Embryonic facial prominence (tissue), 1 donor: ENCODE results near the gene COPS9.

ENCODE experiments used
- DNase-seq: peaks from one replicate; pipeline ENCODE4 v3.0.0-alpha.2; 2016; ENCODE audit errors: extremely low spot score

COPS9 gene

DNA sequence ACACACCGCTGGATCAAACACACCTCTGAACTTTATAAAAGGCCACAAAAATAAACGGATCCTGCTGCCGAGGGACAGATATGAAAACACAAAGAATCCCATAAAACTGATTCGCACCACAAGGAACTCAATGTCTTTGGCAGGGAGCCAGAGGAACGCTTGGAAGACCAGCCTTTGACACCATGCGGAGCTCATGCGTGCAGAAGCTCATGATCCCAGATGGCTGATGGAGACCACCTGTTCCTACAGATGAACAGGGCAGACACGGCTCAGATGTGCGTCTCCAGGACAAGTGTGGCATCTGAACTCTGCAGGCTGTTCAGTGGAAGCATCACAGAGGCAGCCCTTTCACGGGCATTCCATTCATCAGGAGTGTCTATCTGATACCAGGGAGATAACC, 24.9 kb downstream of the COPS9 start:
- no peak for DNase-seq

GRCh38 chr2:240109386-240109785, 26.7 kb downstream of the COPS9 start:
- no peak for DNase-seq

- no peak for DNase-seq
Measured at GRCh38 chr2:240107477-240107796, 28.7 kb downstream of the COPS9 start.

DNA sequence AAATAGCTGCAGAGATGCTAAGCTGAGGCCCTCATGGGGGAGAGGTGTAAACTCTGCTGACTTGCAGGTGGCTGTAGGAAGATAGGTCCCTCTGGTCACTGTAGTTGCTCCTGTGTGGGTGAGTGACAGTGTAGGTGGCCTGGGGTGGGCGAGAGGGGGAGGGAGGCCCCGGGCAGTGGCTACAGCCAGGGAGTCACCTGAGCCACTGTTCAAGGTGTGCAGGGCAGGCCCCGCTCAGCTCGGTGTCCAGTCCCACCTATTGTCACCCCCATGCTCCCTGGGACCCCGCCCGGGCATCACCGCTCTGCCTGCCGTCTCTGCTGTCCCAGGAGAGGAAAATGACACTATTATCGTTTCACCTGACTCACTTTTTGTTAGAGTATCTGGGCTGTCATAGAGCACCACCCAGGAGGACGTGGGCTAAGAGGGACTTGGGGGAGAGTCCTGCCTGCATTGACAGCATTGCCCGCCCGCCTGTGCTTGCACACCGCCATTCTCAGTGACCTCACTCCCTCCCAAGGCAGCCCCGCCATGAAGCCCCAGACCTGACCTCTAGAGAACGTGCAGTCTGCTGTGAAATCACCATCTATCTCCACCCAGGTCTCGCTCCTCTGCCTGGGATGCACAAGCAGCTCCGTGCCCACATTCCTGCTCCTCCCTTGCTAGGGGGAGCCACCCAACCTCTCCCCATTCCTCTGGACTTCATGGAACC, 29.2 kb downstream of the COPS9 start:
- no peak for DNase-seq

- no peak for DNase-seq
Measured at GRCh38 chr2:240105982-240106381, 30.1 kb downstream of the COPS9 start.

DNA sequence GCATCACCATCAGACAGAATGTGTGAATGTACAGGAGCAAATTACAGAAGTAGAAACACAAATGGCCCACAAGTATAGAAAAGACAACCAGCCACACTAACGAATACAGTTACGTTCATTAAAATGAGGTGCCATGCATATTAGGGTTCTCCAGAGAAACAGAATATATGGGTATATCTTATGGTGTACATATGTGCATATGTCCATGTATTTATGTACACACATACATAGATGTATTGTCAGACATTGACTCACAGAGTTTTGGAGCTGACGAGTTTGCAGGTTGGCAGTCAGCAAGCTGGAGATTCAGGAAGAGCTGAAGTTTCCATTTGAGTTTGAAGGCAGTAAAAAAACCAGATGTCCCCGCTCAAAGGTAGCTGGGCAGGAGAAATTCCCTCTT, 33.0 kb downstream of the COPS9 start:
- no peak for DNase-seq

- no peak for DNase-seq
Measured at GRCh38 chr2:240098349-240098748, 37.8 kb downstream of the COPS9 start.

DNA sequence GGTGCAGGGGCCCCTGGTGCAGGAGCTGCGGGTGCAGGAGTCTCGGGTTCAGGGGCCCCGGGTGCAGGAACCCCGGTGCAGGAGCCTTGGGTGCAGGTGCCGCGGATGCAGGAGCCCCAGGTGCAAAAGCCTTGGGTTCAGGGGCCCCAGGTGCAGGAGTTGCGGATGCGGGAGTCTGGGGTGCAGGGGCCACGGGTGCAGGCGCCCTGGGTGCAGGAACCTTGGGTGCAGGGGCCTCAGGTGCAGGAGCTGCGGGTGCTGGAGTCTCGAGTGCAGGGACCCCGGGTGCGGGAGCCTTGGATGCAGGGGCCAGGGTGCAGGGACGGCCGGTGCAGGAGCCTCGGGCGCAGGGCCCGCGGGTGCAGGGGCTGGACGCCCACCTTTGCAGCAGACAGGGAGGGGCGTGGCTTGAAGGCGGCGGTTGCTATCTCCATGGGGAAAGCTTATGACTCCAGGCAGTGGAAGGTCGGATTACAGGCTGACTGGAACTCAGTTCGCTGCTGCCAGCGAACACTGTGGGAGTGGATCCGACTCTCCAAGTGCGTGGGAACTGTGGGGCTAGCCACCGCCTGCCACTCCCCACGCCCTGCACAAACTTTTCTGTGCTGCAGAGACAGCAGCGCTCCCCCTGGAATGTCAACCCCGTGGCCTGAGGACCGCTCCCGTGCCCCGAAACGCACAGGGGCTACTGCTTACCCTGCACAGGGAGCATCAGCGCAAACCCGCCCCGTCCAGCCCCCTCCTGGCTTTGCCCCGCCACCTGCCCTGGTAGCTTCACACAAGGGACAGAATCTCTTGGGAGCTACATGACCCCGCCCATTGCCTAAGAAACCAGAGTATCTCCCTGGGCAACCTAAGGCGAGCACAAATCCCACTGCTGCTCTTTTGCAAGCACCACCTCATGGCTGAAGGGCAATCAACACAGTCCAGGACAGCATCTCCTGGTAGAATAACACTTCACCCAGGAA, 40.3 kb downstream of the COPS9 start:
- no peak for DNase-seq

GRCh38 chr2:240089306-240089705, 46.8 kb downstream of the COPS9 start:
- no peak for DNase-seq

- DNase-seq: no peak
Measured at GRCh38 chr2:240086563-240086962, 49.5 kb downstream of the COPS9 start.
